ENCODE measurements around the gene FZD8.

Gene FZD8

GRCh38 chr10:35605191-35605590, 36.9 kb downstream of the FZD8 start, which contains the start of gene GJD4:
Gene GJD4 (plus strand): TSS chr10:35605341. CDS start chr10:35605568, 227 bp downstream.
- DNase-seq (ENCODE audit: low spot score), result no peak

- peak; percentile 24 for DNase-seq (ENCODE audit: low spot score)
Measured at GRCh38 chr10:35600193-35600592, 41.9 kb downstream of the FZD8 start.

GRCh38 chr10:35598379-35598778, 43.7 kb downstream of the FZD8 start:
- DNase-seq (ENCODE audit: low spot score), result peak; percentile 37

- DNase-seq (ENCODE audit: low spot score), result no peak
Measured at GRCh38 chr10:35595106-35595505, 47.0 kb downstream of the FZD8 start.

- peak; percentile 41 for DNase-seq (ENCODE audit: low spot score)
Measured at GRCh38 chr10:35594115-35595079, 47.7 kb downstream of the FZD8 start.

- DNase-seq (ENCODE audit: low spot score), result no peak
Measured at GRCh38 chr10:35592441-35592840, 49.7 kb downstream of the FZD8 start.

GRCh38 chr10:35588836-35589235, 53.3 kb downstream of the FZD8 start:
- DNase-seq (ENCODE audit: low spot score), result no peak

Measured in iPS-NIHi11 (cell line).